ENCODE measurements around the gene CBY2.

The CBY2 gene

DNA sequence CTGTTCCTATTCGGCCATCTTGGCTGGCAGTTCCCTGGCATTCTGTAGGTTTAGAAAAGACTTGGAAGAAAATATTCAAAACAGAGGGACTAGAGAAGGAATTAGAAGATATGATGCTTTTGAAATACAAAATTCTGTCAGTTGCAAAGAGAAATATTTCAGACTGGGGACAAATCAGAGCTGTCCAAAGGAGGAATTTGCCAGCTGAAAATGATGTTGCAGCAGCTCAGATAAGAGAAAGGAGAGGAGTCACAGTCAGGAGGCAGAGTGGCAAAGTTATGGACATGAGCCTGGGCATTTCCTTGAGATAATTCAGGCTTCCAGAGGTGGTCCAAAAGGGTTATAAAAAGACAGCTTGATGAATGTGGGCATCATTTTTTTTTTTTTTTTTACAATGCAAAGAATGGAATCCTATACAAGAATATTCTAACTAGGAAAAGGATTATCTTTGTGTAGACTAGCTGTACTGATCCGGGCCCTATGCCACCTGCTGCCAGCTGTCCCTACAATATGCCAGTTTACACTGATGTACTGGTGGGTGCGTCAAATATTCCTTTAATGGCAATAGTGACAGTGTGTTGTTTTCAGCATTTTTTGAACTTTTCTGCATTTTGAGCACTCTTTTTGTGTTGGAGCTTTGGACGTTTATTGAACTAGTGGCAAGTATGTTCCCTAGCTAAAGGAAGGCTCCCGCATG lies 31.8 kb upstream of the CBY2 start:
- no peak for TF ChIP-seq CEBPB (IDR thresholded peaks at IDR 0.05)
- no peak for TF ChIP-seq TEAD4 (IDR thresholded peaks at IDR 0.05)
- no peak for TF ChIP-seq ZBTB7A (IDR thresholded peaks at IDR 0.05; ENCODE audit: low read depth)
- no peak for TF ChIP-seq EP300 (IDR thresholded peaks at IDR 0.05; ENCODE audit: borderline replicate concordance)
- no peak for TF ChIP-seq CREB1 (IDR thresholded peaks at IDR 0.05; ENCODE audit: low read depth)
- TF ChIP-seq EGR1 (IDR thresholded peaks at IDR 0.05), result no peak
- no peak for TF ChIP-seq TCF12 (IDR thresholded peaks at IDR 0.05; ENCODE audit: low read depth)
- TF ChIP-seq NFIC (IDR thresholded peaks at IDR 0.05), result no peak
- no peak for TF ChIP-seq REST (IDR thresholded peaks at IDR 0.05; ENCODE audit: low read depth)

- no peak for TF ChIP-seq YY1 (IDR thresholded peaks at IDR 0.05; ENCODE audit: low read depth)
- 0 out of 2 replicates have a peak, but pooled peaks have one; percentile 6 for TF ChIP-seq TEAD4 (IDR thresholded peaks at IDR 0.05)
These were observed 27.2 kb upstream of the CBY2 start for GRCh38 chr13:45674908-45675307.

DNA sequence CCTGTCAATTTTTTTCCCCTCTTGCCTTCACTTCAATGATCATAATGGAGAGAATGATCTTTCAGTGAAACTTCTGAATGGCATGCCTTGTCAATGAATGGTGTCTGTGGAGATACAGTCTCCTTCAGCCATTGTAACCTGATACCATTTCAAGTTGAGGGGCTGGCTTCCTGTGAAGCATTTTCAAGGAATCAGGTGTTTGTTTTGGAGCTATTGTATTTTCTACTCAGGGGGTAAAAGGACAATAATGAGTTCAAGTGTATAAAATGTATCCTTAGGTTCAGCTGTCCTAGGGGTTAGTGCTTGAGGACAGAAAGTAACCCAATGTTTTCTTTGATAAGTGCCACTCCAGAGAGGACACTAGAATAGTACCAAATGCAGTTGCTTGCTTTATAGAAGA lies 23.8 kb upstream of the CBY2 start:
- no peak for TF ChIP-seq FOXM1 (IDR thresholded peaks at IDR 0.05; ENCODE audit: borderline replicate concordance, low read depth)
- no peak for TF ChIP-seq ZBTB7A (IDR thresholded peaks at IDR 0.05; ENCODE audit: low read depth)
- no peak for TF ChIP-seq YY1 (IDR thresholded peaks at IDR 0.05; ENCODE audit: low read depth)
- no peak for TF ChIP-seq NFIC (IDR thresholded peaks at IDR 0.05)
- no peak for TF ChIP-seq EP300 (IDR thresholded peaks at IDR 0.05; ENCODE audit: borderline replicate concordance)
- no peak for TF ChIP-seq CEBPB (IDR thresholded peaks at IDR 0.05)
- TF ChIP-seq MAX (IDR thresholded peaks at IDR 0.05), result no peak
- no peak for TF ChIP-seq CREB1 (IDR thresholded peaks at IDR 0.05; ENCODE audit: low read depth)
- no peak for TF ChIP-seq RAD21 (IDR thresholded peaks at IDR 0.05; ENCODE audit: low read depth)
- TF ChIP-seq EGR1 (IDR thresholded peaks at IDR 0.05), result no peak

DNA sequence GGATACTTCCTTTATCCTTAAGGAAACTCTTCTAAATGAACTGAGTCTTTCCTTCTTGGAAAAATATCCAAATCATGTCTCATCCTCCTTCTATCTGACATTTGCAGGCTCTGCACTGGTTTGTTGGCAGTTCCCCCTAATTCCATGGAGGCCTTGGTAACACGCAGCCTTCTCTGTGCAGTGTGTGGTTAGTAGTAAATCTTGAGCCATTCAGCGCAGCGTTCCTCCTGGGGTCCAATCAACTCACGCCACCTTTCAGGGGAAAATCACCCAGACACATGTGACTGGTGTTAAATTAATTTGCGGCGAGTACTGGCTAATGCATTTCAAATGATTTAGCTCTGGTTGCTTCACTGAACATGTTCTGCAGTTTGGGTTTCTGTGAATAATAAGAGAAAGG lies 21.0 kb upstream of the CBY2 start:
- no peak for TF ChIP-seq REST (IDR thresholded peaks at IDR 0.05; ENCODE audit: low read depth)
- TF ChIP-seq MAX (IDR thresholded peaks at IDR 0.05), result no peak
- no peak for TF ChIP-seq EP300 (IDR thresholded peaks at IDR 0.05; ENCODE audit: borderline replicate concordance)
- TF ChIP-seq YY1 (IDR thresholded peaks at IDR 0.05; ENCODE audit: low read depth), result no peak
- no peak for TF ChIP-seq ZBTB7A (IDR thresholded peaks at IDR 0.05; ENCODE audit: low read depth)
- TF ChIP-seq TAF1 (IDR thresholded peaks at IDR 0.05; ENCODE audit: low read depth), result no peak
- TF ChIP-seq RAD21 (IDR thresholded peaks at IDR 0.05; ENCODE audit: low read depth), result no peak
- TF ChIP-seq EGR1 (IDR thresholded peaks at IDR 0.05), result no peak

GRCh38 chr13:45682494-45683008 lies 19.6 kb upstream of the CBY2 start:
- TF ChIP-seq TCF12 (IDR thresholded peaks at IDR 0.05; ENCODE audit: low read depth), result no peak
- no peak for TF ChIP-seq YY1 (IDR thresholded peaks at IDR 0.05; ENCODE audit: low read depth)
- no peak for TF ChIP-seq EGR1 (IDR thresholded peaks at IDR 0.05)
- TF ChIP-seq REST (IDR thresholded peaks at IDR 0.05; ENCODE audit: low read depth), result no peak
- TF ChIP-seq CREB1 (IDR thresholded peaks at IDR 0.05; ENCODE audit: low read depth), result no peak
- TF ChIP-seq FOXM1 (IDR thresholded peaks at IDR 0.05; ENCODE audit: borderline replicate concordance, low read depth), result no peak
- TF ChIP-seq TAF1 (IDR thresholded peaks at IDR 0.05; ENCODE audit: low read depth), result no peak
- no peak for TF ChIP-seq ZBTB7A (IDR thresholded peaks at IDR 0.05; ENCODE audit: low read depth)
- TF ChIP-seq RAD21 (IDR thresholded peaks at IDR 0.05; ENCODE audit: low read depth), result no peak
- TF ChIP-seq MAX (IDR thresholded peaks at IDR 0.05), result no peak
- no peak for TF ChIP-seq USF1 (IDR thresholded peaks at IDR 0.05)
- TF ChIP-seq TEAD4 (IDR thresholded peaks at IDR 0.05), result no peak
- no peak for TF ChIP-seq CEBPB (IDR thresholded peaks at IDR 0.05)
- no peak for TF ChIP-seq EP300 (IDR thresholded peaks at IDR 0.05; ENCODE audit: borderline replicate concordance)
- no peak for TF ChIP-seq NFIC (IDR thresholded peaks at IDR 0.05)

All from Ishikawa (cell line).